Measurements from ENCODE around the gene TAF11L5.
"Not testable (repeated sequence)": the region's sequence is repeated elsewhere in the genome, so short reads cannot be mapped to it uniquely, and the experiment has no call there.

The TAF11L5 gene

GRCh38 chr5:17524935-17525334, at the start of gene TAF11L5:
TSS of gene TAF11L5 (plus strand) at chr5:17525235.
- DNase-seq (ENCODE audit: extremely low read depth, low read depth) = not testable (repeated sequence)

DNA sequence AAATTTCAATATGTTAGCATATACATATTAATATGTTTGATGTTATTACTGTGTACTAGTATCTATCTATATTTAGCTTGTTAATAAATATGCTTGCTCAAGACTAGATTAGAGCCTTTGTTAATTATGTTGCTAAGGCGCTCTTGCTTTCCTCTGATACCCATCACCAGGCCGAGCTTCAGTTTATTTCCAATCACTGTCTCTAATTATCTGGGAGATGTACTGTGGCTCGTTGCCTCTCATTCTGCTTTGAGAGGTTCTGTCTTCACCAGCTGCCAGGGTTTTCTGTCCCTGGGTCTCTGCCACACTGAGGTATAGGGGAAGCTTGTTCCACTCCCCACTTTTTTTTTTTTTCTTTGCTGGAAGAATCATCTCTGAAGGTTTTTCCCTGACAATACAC, 48.0 kb upstream of the TAF11L5 start:
- no peak for DNase-seq (ENCODE audit: extremely low read depth, low read depth)
- TF ChIP-seq CTCF (IDR thresholded peaks at IDR 0.05; ENCODE audit: low read depth, low read length, missing control alignments) = no peak
- H3K4me3 ChIP-seq (replicated peaks; ENCODE audit: low read depth, low read length) = no peak overlapping the region

More at GRCh38 chr5:17524935-17525334, at the start of gene TAF11L5:
- H3K4me3 ChIP-seq (replicated peaks; ENCODE audit: low read depth, low read length) = not testable (repeated sequence)

DNA sequence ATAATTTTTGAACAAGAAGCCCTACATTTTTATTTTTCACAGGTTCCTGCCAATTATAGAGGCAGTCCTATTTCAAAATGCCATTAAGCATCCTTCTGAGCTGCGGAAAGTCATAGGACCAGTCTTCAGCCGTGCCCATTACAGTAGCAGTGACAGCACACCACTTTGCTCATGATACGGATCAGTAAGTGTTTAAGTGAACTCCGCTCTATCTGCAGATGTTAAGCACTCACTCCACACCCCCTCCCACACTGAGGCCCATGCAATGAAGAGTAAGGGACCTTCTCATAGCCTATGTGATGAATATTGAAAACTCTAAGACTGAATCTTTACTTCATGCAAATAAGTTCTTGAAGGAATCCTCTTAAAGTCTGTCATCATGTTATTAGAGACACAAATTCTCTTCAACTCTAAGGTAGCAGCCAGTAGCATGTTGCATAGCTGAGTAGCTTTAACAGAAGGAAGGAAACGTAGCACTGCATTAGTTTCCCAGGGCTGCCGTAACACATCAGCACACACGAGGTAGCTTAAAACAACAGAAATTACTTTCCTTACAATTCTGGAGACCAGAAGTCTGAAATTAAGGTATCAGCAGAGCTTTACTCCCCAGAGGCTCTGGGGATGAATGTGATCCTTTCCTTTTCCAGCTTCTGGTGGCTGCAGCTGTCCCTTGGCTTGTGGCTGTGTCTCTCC, 47.3 kb upstream of the TAF11L5 start:
- no peak for TF ChIP-seq CTCF (IDR thresholded peaks at IDR 0.05; ENCODE audit: low read depth, low read length, missing control alignments)
- DNase-seq (ENCODE audit: extremely low read depth, low read depth) = no peak
- no peak overlapping the region for H3K4me3 ChIP-seq (replicated peaks; ENCODE audit: low read depth, low read length)

DNA sequence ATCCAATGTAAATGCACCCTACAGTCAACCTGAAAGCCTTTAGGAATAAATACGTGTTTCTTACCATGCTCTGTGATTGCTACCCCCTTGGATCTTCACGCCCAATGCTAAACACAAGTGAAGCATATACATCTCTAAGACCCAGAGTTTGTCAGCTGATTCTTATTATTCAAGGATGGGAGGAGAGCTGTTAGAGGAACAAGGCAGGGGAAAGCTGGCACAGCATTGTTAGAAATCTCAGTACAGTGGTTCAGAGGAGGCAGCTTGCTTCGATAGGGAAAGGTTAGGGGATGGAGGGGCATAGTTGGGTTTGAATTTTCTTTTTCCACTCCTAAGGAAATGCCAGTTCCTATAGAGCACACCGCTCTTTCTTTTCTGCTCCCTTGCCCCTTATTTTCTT, 43.7 kb upstream of the TAF11L5 start:
- DNase-seq (ENCODE audit: extremely low read depth, low read depth) = no peak
- H3K4me3 ChIP-seq (replicated peaks; ENCODE audit: low read depth, low read length) = no peak overlapping the region

DNA sequence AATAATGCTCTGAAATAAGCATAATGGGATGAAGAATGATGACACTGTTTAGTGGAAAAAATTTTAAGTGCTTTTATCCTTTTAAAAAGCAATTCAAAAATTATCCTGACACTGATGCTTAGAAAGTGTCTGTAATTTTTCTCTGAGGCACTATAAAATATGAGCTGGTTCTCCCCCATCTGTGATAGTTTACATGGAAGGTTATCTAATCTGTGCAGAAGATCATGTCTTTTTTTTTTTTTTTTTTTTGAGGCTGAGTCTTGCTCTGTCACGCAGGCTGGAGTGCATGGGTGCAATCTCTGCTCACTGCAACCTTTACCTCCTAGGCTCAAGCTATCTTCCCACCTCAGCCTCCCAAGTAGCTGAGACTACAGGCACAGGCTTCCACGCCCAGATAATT, 42.2 kb upstream of the TAF11L5 start:
- no peak overlapping the region for H3K4me3 ChIP-seq (replicated peaks; ENCODE audit: low read depth, low read length)
- TF ChIP-seq CTCF (IDR thresholded peaks at IDR 0.05; ENCODE audit: low read depth, low read length, missing control alignments) = no peak
- DNase-seq (ENCODE audit: extremely low read depth, low read depth) = no peak

More for the DNA sequence above, 43.7 kb upstream of the TAF11L5 start:
- no peak for TF ChIP-seq CTCF (IDR thresholded peaks at IDR 0.05; ENCODE audit: low read depth, low read length, missing control alignments)

GRCh38 chr5:17486464-17487173, 38.4 kb upstream of the TAF11L5 start:
- not testable (repeated sequence) for DNase-seq (ENCODE audit: extremely low read depth, low read depth); H3K4me3 ChIP-seq (replicated peaks; ENCODE audit: low read depth, low read length)

GRCh38 chr5:17487174-17487512, 37.9 kb upstream of the TAF11L5 start:
- TF ChIP-seq CTCF (IDR thresholded peaks at IDR 0.05; ENCODE audit: low read depth, low read length, missing control alignments) = no peak
- no peak overlapping the region for H3K4me3 ChIP-seq (replicated peaks; ENCODE audit: low read depth, low read length)
- DNase-seq (ENCODE audit: extremely low read depth, low read depth) = no peak

GRCh38 chr5:17491257-17491656, 33.8 kb upstream of the TAF11L5 start:
- not testable (repeated sequence) for H3K4me3 ChIP-seq (replicated peaks; ENCODE audit: low read depth, low read length); DNase-seq (ENCODE audit: extremely low read depth, low read depth)

Measured in HFF-Myc (cell line).